Keratinocyte (primary cell): ENCODE data around the gene PTGDS. TPM values are rescaled to one million over a fixed set of nuclear protein-coding genes. Genes with fewer than 3 reads are reported as not detected.

Source experiments
- DNase-seq: peaks from one replicate; pipeline ENCODE4 v3.0.0-alpha.2; 2011; ENCODE audit warnings: low read depth, missing footprints, low spot score
- FAIRE-seq: peaks from 2 replicates; lab custom pipeline; 2011; peaks lifted over from hg19 to GRCh38; lab: Jason Lieb, UNC
- H2AFZ ChIP-seq: 2 replicates; pipeline ENCODE4 v1.6.0; 2012; ENCODE audit warnings: low read length, control low read depth, inconsistent platforms; ENCODE audit not compliant: control insufficient read depth
- H3K27ac ChIP-seq: 2 replicates; pipeline ENCODE4 v1.5.1; 2011; ENCODE audit warnings: low read length; ENCODE audit not compliant: control insufficient read depth, insufficient read depth
- H3K27me3 ChIP-seq: 3 replicates; pipeline ENCODE4 v1.6.0; 2011; ENCODE audit warnings: low read length; ENCODE audit not compliant: control insufficient read depth, insufficient read depth; ENCODE audit errors: extremely low read depth
- H3K36me3 ChIP-seq, 2 experiments: 2 replicates in 1 of 2; 3 replicates in 1 of 2; pipeline ENCODE4 v1.5.1; 2011; ENCODE audit warnings: low read length in 2 of 2, mild to moderate bottlenecking in 1 of 2; ENCODE audit not compliant: control insufficient read depth in 2 of 2, insufficient read depth in 2 of 2; ENCODE audit errors: extremely low read depth in 1 of 2
- H3K4me1 ChIP-seq: 3 replicates; pipeline ENCODE4 v1.5.1; 2011; ENCODE audit warnings: low read length; ENCODE audit not compliant: control insufficient read depth, insufficient read depth; ENCODE audit errors: extremely low read depth
- H3K4me2 ChIP-seq: 3 replicates; pipeline ENCODE4 v1.6.0; 2011; ENCODE audit warnings: low read depth, low read length; ENCODE audit not compliant: control insufficient read depth, insufficient read depth; ENCODE audit errors: extremely low read depth
- H3K4me3 ChIP-seq, 3 experiments: fragments of 200-600 bp in 1 of 3; sonication (generic) in 1 of 3; 2 replicates in 2 of 3; 3 replicates in 1 of 3; pipeline ENCODE4 v1.5.1; 2011 to 2016; ENCODE audit warnings: low read length in 3 of 3, mild to moderate bottlenecking in 3 of 3, control low read depth in 2 of 3, inconsistent platforms in 1 of 3, low read depth in 1 of 3, mixed read lengths in 1 of 3, mixed run types in 1 of 3, moderate library complexity in 1 of 3; ENCODE audit not compliant: control insufficient read depth in 2 of 3, insufficient read depth in 2 of 3; ENCODE audit errors: extremely low read depth in 1 of 3
- H3K79me2 ChIP-seq: 2 replicates; pipeline ENCODE4 v1.6.0; 2012; ENCODE audit warnings: low read length; ENCODE audit not compliant: control insufficient read depth, insufficient read depth
- H3K9ac ChIP-seq: 3 replicates; pipeline ENCODE4 v1.6.0; 2011; ENCODE audit warnings: low read length; ENCODE audit not compliant: control insufficient read depth, insufficient read depth; ENCODE audit errors: extremely low read depth
- H3K9me1 ChIP-seq: 3 replicates; pipeline ENCODE4 v1.6.0; 2011; ENCODE audit warnings: low read length; ENCODE audit not compliant: control insufficient read depth, insufficient read depth; ENCODE audit errors: extremely low read depth
- H3K9me3 ChIP-seq: 2 replicates; pipeline ENCODE4 v1.5.1; 2012; ENCODE audit warnings: low read depth, low read length; ENCODE audit not compliant: control insufficient read depth
- H4K20me1 ChIP-seq: 3 replicates; pipeline ENCODE4 v1.6.0; 2011; ENCODE audit warnings: low read length; ENCODE audit not compliant: control insufficient read depth, insufficient read depth; ENCODE audit errors: extremely low read depth
- CTCF ChIP-seq, 3 experiments: IDR thresholded peaks in 1 of 3; conservative IDR thresholded peaks in 1 of 3; optimal IDR thresholded peaks in 1 of 3; 2 replicates in 2 of 3; 3 replicates in 1 of 3; pipeline versions ENCODE3 to v1.5.1; 2011; ENCODE audit warnings: low read length in 3 of 3, mild to moderate bottlenecking in 3 of 3, moderate library complexity in 2 of 3, control low read depth in 1 of 3, inconsistent platforms in 1 of 3; ENCODE audit not compliant: insufficient read depth in 2 of 3; ENCODE audit errors: extremely low read depth in 1 of 3
- EZH2 ChIP-seq: IDR thresholded peaks from one replicate; pipeline ENCODE4 v1.6.1; 2012; ENCODE audit warnings: inconsistent platforms, mild to moderate bottlenecking, low read length, moderate library complexity
- dilution Hi-C: fragments of 300-500 bp; cut with MboI; formaldehyde crosslinking; loops from one replicate; pipeline ENCODE4 v1.7.0; 2020; ENCODE audit warnings: low sequenced_read_pairs; ENCODE audit not compliant: extremely low pct_ligation_motif_present
- polyA plus RNA-seq, 5 experiments: library from polyadenylated mRNA; depleted of rRNA in 3 of 5; stranded (reverse) in 3 of 5; stranded (forward) in 1 of 5; unstranded in 1 of 5; fragments of >200 nt; gene quantifications; 1 replicate in 1 of 5; 2 replicates in 3 of 5; 3 replicates in 1 of 5; pipeline versions ENCODE4 v1.2.1 to v1.2.3, GENCODE V29; 2011 to 2012; ENCODE audit warnings: missing spikeins in 2 of 5, low read depth in 1 of 5, low replicate concordance in 1 of 5

PTGDS gene
- polyA plus RNA-seq, 1 donor (not counting 4 experiments of a cell fraction or from before 2014, with no cell fraction given): not detected

- no peak overlapping the region for H3K4me3 ChIP-seq
- H3K27ac ChIP-seq: no peak overlapping the region
- no peaks in the 10 kb centered on the region for H3K4me1 ChIP-seq
- no peaks in the 10 kb centered on the region for H3K9me3 ChIP-seq
- TF ChIP-seq EZH2 (no peak), CTCF (optimal IDR thresholded peaks at IDR 0.05 in 1 of 3, IDR thresholded peaks at IDR 0.05 in 1 of 3, conservative IDR thresholded peaks at IDR 0.05 in 1 of 3; ENCODE audit: extremely low read depth in 1 of 3, insufficient read depth in 2 of 3, low read length in 3 of 3) (no peak)
- dilution Hi-C loops: no loop called here
- peaks cover 5% of the 10 kb centered on the region for H3K27me3 ChIP-seq
- H4K20me1 ChIP-seq: no peaks in the 10 kb centered on the region
- H3K9me1 ChIP-seq: no peaks in the 10 kb centered on the region
- FAIRE-seq (no peak), DNase-seq (no peak)
- no peak overlapping the region for H3K4me2 ChIP-seq
- no peak overlapping the region for H3K9ac ChIP-seq
- H2AFZ ChIP-seq: no peak overlapping the region
- H3K79me2 ChIP-seq: no peaks in the 10 kb centered on the region
- no peaks in the 10 kb centered on the region for H3K36me3 ChIP-seq
Measured at GRCh38 chr9:136958473-136958872, 18.8 kb upstream of the PTGDS start.

- no peak overlapping the region for H3K27ac ChIP-seq
- no peaks in the 10 kb centered on the region for H3K36me3 ChIP-seq
- no peaks in the 10 kb centered on the region for H3K9me3 ChIP-seq
- peaks cover 5% of the 10 kb centered on the region for H3K27me3 ChIP-seq
- no peak overlapping the region for H3K4me2 ChIP-seq
- no peak overlapping the region for H3K4me3 ChIP-seq
- H4K20me1 ChIP-seq: no peaks in the 10 kb centered on the region
- TF ChIP-seq EZH2 (no peak), CTCF (optimal IDR thresholded peaks at IDR 0.05 in 1 of 3, IDR thresholded peaks at IDR 0.05 in 1 of 3, conservative IDR thresholded peaks at IDR 0.05 in 1 of 3; ENCODE audit: extremely low read depth in 1 of 3, insufficient read depth in 2 of 3, low read length in 3 of 3) (no peak)
- dilution Hi-C loops: no loop called here
- no peak for FAIRE-seq
- no peaks in the 10 kb centered on the region for H3K79me2 ChIP-seq
- H2AFZ ChIP-seq: no peak overlapping the region
- peaks cover 2% of the 10 kb centered on the region for H3K4me1 ChIP-seq
- H3K9me1 ChIP-seq: no peaks in the 10 kb centered on the region
- DNase-seq: no peak
- no peak overlapping the region for H3K9ac ChIP-seq
Measured at GRCh38 chr9:136958898-136959850, 18.1 kb upstream of the PTGDS start.
